Measurements from ENCODE around the gene CCDC188.

- no peak for TF ChIP-seq ZC3H13 (CRISPR knock-in tag; IDR thresholded peaks at IDR 0.05)
- TF ChIP-seq CTCF (CRISPR knock-in tag; IDR thresholded peaks at IDR 0.05): no peak
- no peak for TF ChIP-seq ZNF20 (CRISPR knock-in tag; IDR thresholded peaks at IDR 0.05)
- TF ChIP-seq NFIC (IDR thresholded peaks at IDR 0.05; ENCODE audit: low read length): no peak
- TF ChIP-seq SALL2 (CRISPR knock-in tag; IDR thresholded peaks at IDR 0.05): no peak
- TF ChIP-seq MXI1 (IDR thresholded peaks at IDR 0.05; ENCODE audit: borderline replicate concordance, low read depth, low read length): no peak
- TF ChIP-seq ZNF101 (CRISPR knock-in tag; IDR thresholded peaks at IDR 0.05; ENCODE audit: borderline replicate concordance, low read depth): no peak
- TF ChIP-seq POLR2AphosphoS2 (IDR thresholded peaks at IDR 0.05; ENCODE audit: low read depth, low read length): no peak
- TF ChIP-seq ZNF678 (CRISPR knock-in tag; IDR thresholded peaks at IDR 0.05): no peak
- no peak for TF ChIP-seq NR1H2 (CRISPR knock-in tag; IDR thresholded peaks at IDR 0.05; ENCODE audit: borderline replicate concordance, low read depth)
- TF ChIP-seq, protein P1, sequence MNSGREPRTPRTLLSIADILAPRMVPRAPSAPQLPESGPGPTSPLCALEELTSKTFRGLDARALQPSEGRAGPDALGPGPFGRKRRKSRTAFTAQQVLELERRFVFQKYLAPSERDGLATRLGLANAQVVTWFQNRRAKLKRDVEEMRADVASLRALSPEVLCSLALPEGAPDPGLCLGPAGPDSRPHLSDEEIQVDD (CRISPR knock-in tag; IDR thresholded peaks at IDR 0.05; ENCODE audit: borderline replicate concordance): no peak
- no peak for TF ChIP-seq MAX (IDR thresholded peaks at IDR 0.05)
- TF ChIP-seq, protein P2, sequence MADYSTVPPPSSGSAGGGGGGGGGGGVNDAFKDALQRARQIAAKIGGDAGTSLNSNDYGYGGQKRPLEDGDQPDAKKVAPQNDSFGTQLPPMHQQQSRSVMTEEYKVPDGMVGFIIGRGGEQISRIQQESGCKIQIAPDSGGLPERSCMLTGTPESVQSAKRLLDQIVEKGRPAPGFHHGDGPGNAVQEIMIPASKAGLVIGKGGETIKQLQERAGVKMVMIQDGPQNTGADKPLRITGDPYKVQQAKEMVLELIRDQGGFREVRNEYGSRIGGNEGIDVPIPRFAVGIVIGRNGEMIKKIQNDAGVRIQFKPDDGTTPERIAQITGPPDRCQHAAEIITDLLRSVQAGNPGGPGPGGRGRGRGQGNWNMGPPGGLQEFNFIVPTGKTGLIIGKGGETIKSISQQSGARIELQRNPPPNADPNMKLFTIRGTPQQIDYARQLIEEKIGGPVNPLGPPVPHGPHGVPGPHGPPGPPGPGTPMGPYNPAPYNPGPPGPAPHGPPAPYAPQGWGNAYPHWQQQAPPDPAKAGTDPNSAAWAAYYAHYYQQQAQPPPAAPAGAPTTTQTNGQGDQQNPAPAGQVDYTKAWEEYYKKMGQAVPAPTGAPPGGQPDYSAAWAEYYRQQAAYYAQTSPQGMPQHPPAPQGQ (CRISPR knock-in tag; IDR thresholded peaks at IDR 0.05; ENCODE audit: borderline replicate concordance): no peak
These were observed 14.6 kb upstream of the CCDC188 start for GRCh38 chr22:20165421-20165820.
